ENCODE results near the gene RABGGTB.

The RABGGTB gene

DNA sequence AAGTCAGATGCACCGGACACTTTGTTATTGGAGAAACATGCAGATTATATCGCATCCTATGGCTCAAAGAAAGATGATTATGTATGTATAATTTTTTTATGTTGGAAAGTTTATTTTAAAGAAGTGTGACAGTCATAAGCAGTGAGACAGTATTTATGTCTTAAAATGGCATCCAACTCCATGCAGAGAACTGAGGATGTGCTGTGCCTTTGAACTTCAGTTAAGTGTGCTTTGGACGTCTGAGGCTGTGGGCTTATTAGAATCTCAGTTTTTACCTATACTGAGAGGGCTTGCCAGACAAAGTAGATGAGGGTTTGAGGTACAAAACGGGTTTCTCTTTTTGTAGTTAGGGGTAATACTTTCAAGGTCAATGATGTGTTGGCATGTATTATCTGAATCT, 1.5 kb downstream of the RABGGTB start:
- in situ Hi-C loops (cut with MboI; ENCODE audit: low sequenced_read_pairs, unreplicated experiment): no loop called here
- DNase-seq (ENCODE audit: low spot score): no peak
- TF ChIP-seq, protein P1, sequence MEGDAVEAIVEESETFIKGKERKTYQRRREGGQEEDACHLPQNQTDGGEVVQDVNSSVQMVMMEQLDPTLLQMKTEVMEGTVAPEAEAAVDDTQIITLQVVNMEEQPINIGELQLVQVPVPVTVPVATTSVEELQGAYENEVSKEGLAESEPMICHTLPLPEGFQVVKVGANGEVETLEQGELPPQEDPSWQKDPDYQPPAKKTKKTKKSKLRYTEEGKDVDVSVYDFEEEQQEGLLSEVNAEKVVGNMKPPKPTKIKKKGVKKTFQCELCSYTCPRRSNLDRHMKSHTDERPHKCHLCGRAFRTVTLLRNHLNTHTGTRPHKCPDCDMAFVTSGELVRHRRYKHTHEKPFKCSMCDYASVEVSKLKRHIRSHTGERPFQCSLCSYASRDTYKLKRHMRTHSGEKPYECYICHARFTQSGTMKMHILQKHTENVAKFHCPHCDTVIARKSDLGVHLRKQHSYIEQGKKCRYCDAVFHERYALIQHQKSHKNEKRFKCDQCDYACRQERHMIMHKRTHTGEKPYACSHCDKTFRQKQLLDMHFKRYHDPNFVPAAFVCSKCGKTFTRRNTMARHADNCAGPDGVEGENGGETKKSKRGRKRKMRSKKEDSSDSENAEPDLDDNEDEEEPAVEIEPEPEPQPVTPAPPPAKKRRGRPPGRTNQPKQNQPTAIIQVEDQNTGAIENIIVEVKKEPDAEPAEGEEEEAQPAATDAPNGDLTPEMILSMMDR (IDR thresholded peaks at IDR 0.05; ENCODE audit: borderline replicate concordance, control extremely low read depth, extremely low read depth, insufficient read depth, missing control alignments): no peak

GRCh38 chr1:75789988-75790387, 3.9 kb downstream of the RABGGTB start:
- in situ Hi-C loops (cut with MboI; ENCODE audit: low sequenced_read_pairs, unreplicated experiment): no loop called here
- no peak for DNase-seq (ENCODE audit: low spot score)
- TF ChIP-seq, protein P1 (IDR thresholded peaks at IDR 0.05; ENCODE audit: borderline replicate concordance, control extremely low read depth, extremely low read depth, insufficient read depth, missing control alignments): no peak

- DNase-seq (ENCODE audit: low spot score): no peak
- TF ChIP-seq, protein P1 (IDR thresholded peaks at IDR 0.05; ENCODE audit: borderline replicate concordance, control extremely low read depth, extremely low read depth, insufficient read depth, missing control alignments): no peak
- in situ Hi-C loops (cut with MboI; ENCODE audit: low sequenced_read_pairs, unreplicated experiment): no loop called here
Observed at GRCh38 chr1:75791022-75791421, 5.0 kb downstream of the RABGGTB start.

GRCh38 chr1:75792091-75792490, 6.0 kb downstream of the RABGGTB start:
- TF ChIP-seq, protein P1 (IDR thresholded peaks at IDR 0.05; ENCODE audit: borderline replicate concordance, control extremely low read depth, extremely low read depth, insufficient read depth, missing control alignments): no peak
- DNase-seq (ENCODE audit: low spot score): no peak
- in situ Hi-C loops (cut with MboI; ENCODE audit: low sequenced_read_pairs, unreplicated experiment): no loop called here

GRCh38 chr1:75794382-75794781, 8.3 kb downstream of the RABGGTB start:
- in situ Hi-C loops (cut with MboI; ENCODE audit: low sequenced_read_pairs, unreplicated experiment): no loop called here
- TF ChIP-seq, protein P1 (IDR thresholded peaks at IDR 0.05; ENCODE audit: borderline replicate concordance, control extremely low read depth, extremely low read depth, insufficient read depth, missing control alignments): no peak
- no peak for DNase-seq (ENCODE audit: low spot score)

- no peak for DNase-seq (ENCODE audit: low spot score)
- TF ChIP-seq, protein P1 (IDR thresholded peaks at IDR 0.05; ENCODE audit: borderline replicate concordance, control extremely low read depth, extremely low read depth, insufficient read depth, missing control alignments): no peak
- in situ Hi-C loops (cut with MboI; ENCODE audit: low sequenced_read_pairs, unreplicated experiment): no loop called here
Observed at GRCh38 chr1:75795703-75796193, 9.7 kb downstream of the RABGGTB start.

All from GM13976 (cell line).